Measurements from ENCODE around the gene TBRG1. TPM values are rescaled to one million over a fixed set of nuclear protein-coding genes. Genes with fewer than 3 reads are reported as not detected.

Gene TBRG1
- polyA plus RNA-seq, 3 donors, result 39.7 to 84.7 (median 43.5) TPM

GRCh38 chr11:124669193-124669592 is 46.5 kb downstream of the TBRG1 start:
- Histone ChIP-seq H3K4me2 (replicated peaks; ENCODE audit: extremely low read depth, low read length, poor library complexity, severe bottlenecking) (no peak overlapping the region), H3K9me3 (replicated peaks in 1 of 2; ENCODE audit: control insufficient read depth in 1 of 2, insufficient read depth in 1 of 2, low read length in 2 of 2) (no peaks in the 10 kb centered on the region), H3K4me1 (ENCODE audit: control insufficient read depth in 1 of 2, insufficient read depth in 2 of 2, low read length in 2 of 2) (peaks cover 20 to 22% of the 10 kb centered on the region in 2 donors), H3K27me3 (ENCODE audit: control insufficient read depth in 2 of 2, insufficient read depth in 2 of 2, low read length in 2 of 2) (no peaks in the 10 kb centered on the region), H3K36me3 (replicated peaks in 1 of 2; ENCODE audit: control insufficient read depth in 1 of 2, insufficient read depth in 2 of 2, low read length in 2 of 2) (no peaks in the 10 kb centered on the region), H4K20me1 (ENCODE audit: insufficient read depth, low read length) (no peaks in the 10 kb centered on the region), H3K27ac (ENCODE audit: low read depth in 1 of 2, low read length in 2 of 2) (no peak overlapping the region), H2AFZ (ENCODE audit: insufficient read depth, low read depth, low read length, poor library complexity, severe bottlenecking) (no peak overlapping the region), H3K79me2 (ENCODE audit: insufficient read depth, low read length) (no peaks in the 10 kb centered on the region), H3K4me3 (replicated peaks in 1 of 3; ENCODE audit: low read depth in 2 of 3, low read length in 3 of 3) (no peak overlapping the region), H3K9ac (ENCODE audit: insufficient read depth, low read length, poor library complexity, severe bottlenecking) (no peak overlapping the region)
- no peaks in the 10 kb centered on the region for H3K27me3 Mint-ChIP-seq (ENCODE audit: low read depth in 3 of 3)
- H3K27ac Mint-ChIP-seq, result no peak overlapping the region
- H3K4me3 Mint-ChIP-seq, result no peak overlapping the region
- peak; percentile 36 to 60 (median 58) for DNase-seq
- peaks cover 4 to 8% of the 10 kb centered on the region in 2 donors for H3K36me3 Mint-ChIP-seq
- intact Hi-C loops (cut with micrococcal nuclease), result loop anchor here (1.0 to 10.0 kb wide), 4 partner anchors 94 to 168 kb away; no protein-coding TSS in a partner anchor
- TF ChIP-seq CTCF (IDR thresholded peaks at IDR 0.05), result peak; percentile 89
- WGBS (ENCODE audit: insufficient coverage), result 28% methylated on average over 3 of the region's 8 CpGs
- peaks cover 23% of the 10 kb centered on the region for H3K4me1 Mint-ChIP-seq
- peaks cover 0 to 2% (median 0%) of the 10 kb centered on the region in 7 donors for H3K9me3 Mint-ChIP-seq

GRCh38 chr11:124670732-124671131 is 48.1 kb downstream of the TBRG1 start:
- no peaks in the 10 kb centered on the region for H3K79me2 ChIP-seq (ENCODE audit: insufficient read depth, low read length)
- peaks cover 25 to 26% of the 10 kb centered on the region in 2 donors for H3K4me1 ChIP-seq (ENCODE audit: control insufficient read depth in 1 of 2, insufficient read depth in 2 of 2, low read length in 2 of 2)
- no peaks in the 10 kb centered on the region for H3K27me3 Mint-ChIP-seq (ENCODE audit: low read depth in 3 of 3)
- WGBS (ENCODE audit: insufficient coverage), result 0% methylated on average over 2 of the region's 3 CpGs
- no peaks in the 10 kb centered on the region for H4K20me1 ChIP-seq (ENCODE audit: insufficient read depth, low read length)
- H3K27ac Mint-ChIP-seq, result peak overlapping the region in 1 of 7 donors; percentile 43
- peaks cover 0 to 2% (median 0%) of the 10 kb centered on the region in 7 donors for H3K9me3 Mint-ChIP-seq
- no peak for TF ChIP-seq CTCF (IDR thresholded peaks at IDR 0.05)
- H3K9me3 ChIP-seq (replicated peaks in 1 of 2; ENCODE audit: control insufficient read depth in 1 of 2, insufficient read depth in 1 of 2, low read length in 2 of 2), result no peaks in the 10 kb centered on the region
- H3K36me3 Mint-ChIP-seq, result no peaks in the 10 kb centered on the region
- no peak overlapping the region for H3K27ac ChIP-seq (ENCODE audit: low read depth in 1 of 2, low read length in 2 of 2)
- H2AFZ ChIP-seq (ENCODE audit: insufficient read depth, low read depth, low read length, poor library complexity, severe bottlenecking), result no peak overlapping the region
- no peak overlapping the region for H3K9ac ChIP-seq (ENCODE audit: insufficient read depth, low read length, poor library complexity, severe bottlenecking)
- H3K4me2 ChIP-seq (replicated peaks; ENCODE audit: extremely low read depth, low read length, poor library complexity, severe bottlenecking), result no peak overlapping the region
- peak in 1 of 3 donors; percentile 11 for DNase-seq
- intact Hi-C loops (cut with micrococcal nuclease), result loop anchor here in 1 of 2 donors (5.0 kb wide), 1 partner anchor 132 kb away; the partner anchor contains the start of gene MSANTD2
- no peak overlapping the region for H3K4me3 ChIP-seq (replicated peaks in 1 of 3; ENCODE audit: low read depth in 2 of 3, low read length in 3 of 3)
- no peak overlapping the region for H3K4me3 Mint-ChIP-seq
- H3K36me3 ChIP-seq (replicated peaks in 1 of 2; ENCODE audit: control insufficient read depth in 1 of 2, insufficient read depth in 2 of 2, low read length in 2 of 2), result no peaks in the 10 kb centered on the region
- H3K27me3 ChIP-seq (ENCODE audit: control insufficient read depth in 2 of 2, insufficient read depth in 2 of 2, low read length in 2 of 2), result no peaks in the 10 kb centered on the region
- H3K4me1 Mint-ChIP-seq, result peaks cover 27% of the 10 kb centered on the region
